HepG2 (cell line): ENCODE data around the gene DPY30. TPM values are rescaled to one million over a fixed set of nuclear protein-coding genes. Genes with fewer than 3 reads are reported as not detected.

Experiments
- ATAC-seq: fragments of 200-7000 bp; cut with Tn5 transposase; 3 replicates; pipeline ENCODE4 v1.9.1; 2020; ENCODE audit warnings: mild to moderate bottlenecking, moderate library complexity
- BruUV-seq: library from RNA; stranded (reverse); fragments of 400-500 nt; replicated peaks from 2 replicates; lab custom pipeline; 2021; lab: Mats Ljungman, UMichigan
- CTCF ChIA-PET: fragments of 300-600 bp; formaldehyde crosslinking; extraction: SDS; loops from one replicate; lab custom pipeline; 2021; ENCODE audit warnings: low total read pairs, inconsistent platforms, low intra/inter-chr PET ratio; lab: Yijun Ruan, JAX
- POLR2A ChIA-PET: fragments of 350-600 bp; sonication (Branson Sonifier 250); formaldehyde crosslinking; loops from one replicate; lab custom pipeline; 2020; ENCODE audit warnings: antibody characterized with exemption, inconsistent platforms; lab: Yijun Ruan, JAX
- DNase-seq: peaks from one replicate; pipeline ENCODE4 v3.0.0-alpha.2; 2015; ENCODE audit warnings: low spot score
- FAIRE-seq: peaks from 3 replicates; lab custom pipeline; 2011; peaks lifted over from hg19 to GRCh38; lab: Jason Lieb, UNC
- H2AFZ ChIP-seq: one replicate; pipeline ENCODE4 v1.6.1; 2011; ENCODE audit warnings: low read length, inconsistent platforms
- H3K27ac ChIP-seq: fragments of 300-600 bp; 3 replicates; pipeline ENCODE4 v1.8.0; 2011; ENCODE audit warnings: mixed run types, mild to moderate bottlenecking, mixed read lengths, low read length, inconsistent platforms; ENCODE audit not compliant: insufficient read depth; ENCODE audit errors: extremely low read length
- H3K27me3 ChIP-seq, 2 experiments: fragments of 200-600 bp in 1 of 2; 2 replicates in 1 of 2; 3 replicates in 1 of 2; pipeline versions ENCODE4 v1.6.0 to v1.8.0; 2011; ENCODE audit warnings: low read length in 2 of 2, mild to moderate bottlenecking in 2 of 2, moderate library complexity in 2 of 2, inconsistent platforms in 1 of 2; ENCODE audit not compliant: insufficient read depth in 2 of 2, control insufficient read depth in 1 of 2
- H3K36me3 ChIP-seq, 2 experiments: fragments of 200-600 bp in 1 of 2; replicated peaks in 1 of 2; 2 replicates in 1 of 2; 3 replicates in 1 of 2; pipeline versions ENCODE4 v1.5.1 to v1.8.0; 2011; ENCODE audit warnings: low read length in 2 of 2, inconsistent platforms in 1 of 2; ENCODE audit not compliant: insufficient read depth in 2 of 2, control insufficient read depth in 1 of 2
- H3K4me1 ChIP-seq: 2 replicates; pipeline ENCODE4 v1.5.1; 2012; ENCODE audit warnings: low read length, inconsistent platforms; ENCODE audit not compliant: insufficient read depth
- H3K4me2 ChIP-seq: 2 replicates; pipeline ENCODE4 v1.6.0; 2011; ENCODE audit warnings: low read depth, low read length, inconsistent platforms
- H3K4me3 ChIP-seq, 3 experiments: fragments of 200-600 bp in 1 of 3; sonication (generic), shearing (Covaris generic) in 1 of 3; replicated peaks in 1 of 3; 2 replicates each; pipeline ENCODE4 v1.5.1; 2011 to 2016; ENCODE audit warnings: low read length in 3 of 3, inconsistent platforms in 2 of 3, low read depth in 2 of 3, mild to moderate bottlenecking in 2 of 3, control low read depth in 1 of 3, mixed read lengths in 1 of 3; ENCODE audit not compliant: insufficient read depth in 1 of 3
- H3K79me2 ChIP-seq: one replicate; pipeline ENCODE4 v1.6.1; 2011; ENCODE audit warnings: low read length, inconsistent platforms; ENCODE audit not compliant: insufficient read depth
- H3K9ac ChIP-seq: 2 replicates; pipeline ENCODE4 v1.6.0; 2011; ENCODE audit warnings: mild to moderate bottlenecking, low read depth, low read length, inconsistent platforms; ENCODE audit not compliant: insufficient read depth
- H3K9me3 ChIP-seq: 2 replicates; pipeline ENCODE4 v1.5.1; 2012; ENCODE audit warnings: mild to moderate bottlenecking, low read length
- H4K20me1 ChIP-seq: 2 replicates; pipeline ENCODE4 v1.6.0; 2011; ENCODE audit warnings: inconsistent platforms, mild to moderate bottlenecking, low read length, moderate library complexity; ENCODE audit not compliant: insufficient read depth
- MZF1 ChIP-seq: sonication (generic); formaldehyde crosslinking; IDR thresholded peaks from 2 replicates; pipeline ENCODE4 v1.8.1; 2023; ENCODE audit warnings: mild to moderate bottlenecking, missing genetic modification reagents, borderline replicate concordance
- ZBTB38 ChIP-seq: sonication (generic); formaldehyde crosslinking; IDR thresholded peaks from 2 replicates; pipeline ENCODE4 v1.5.1; 2020; ENCODE audit warnings: mild to moderate bottlenecking, missing genetic modification reagents
- ZFP62 ChIP-seq: sonication (generic); formaldehyde crosslinking; IDR thresholded peaks from 2 replicates; pipeline ENCODE4 v1.4.0; 2020; ENCODE audit warnings: missing genetic modification reagents
- ZNF3 ChIP-seq: IDR thresholded peaks from 2 replicates; pipeline ENCODE4 v1.7.0; 2017; ENCODE audit warnings: inconsistent platforms
- ZNF570 ChIP-seq: sonication (generic); formaldehyde crosslinking; IDR thresholded peaks from 2 replicates; pipeline ENCODE4 v1.4.0; 2020; ENCODE audit warnings: mild to moderate bottlenecking, missing genetic modification reagents, borderline replicate concordance
- ZNF816 ChIP-seq: sonication (generic); formaldehyde crosslinking; IDR thresholded peaks from 2 replicates; pipeline ENCODE4 v1.8.0; 2022; ENCODE audit warnings: missing genetic modification reagents, mild to moderate bottlenecking, borderline replicate concordance
- WGBS: methylation state at CpG from one replicate; pipeline ENCODE4 v1.1.6; 2017; ENCODE audit warnings: low lambda C conversion rate; 5-methylcytosine and 5-hydroxymethylcytosine counted together
- in situ Hi-C: cut with HindIII; loops from 2 replicates; pipeline ENCODE4 v1.10.0; 2017; ENCODE audit warnings: low pct_unique_long_range_greater_than_20kb; ENCODE audit not compliant: extremely low pct_ligation_motif_present
- intact Hi-C: fragments of 100-400 bp; cut with micrococcal nuclease; formaldehyde crosslinking; loops from one replicate; pipeline ENCODE4 v1.10.0; 2022; ENCODE audit not compliant: unreplicated experiment
- polyA plus RNA-seq, 8 experiments: library from polyadenylated mRNA; depleted of rRNA in 3 of 8; stranded (reverse) in 7 of 8; unstranded in 1 of 8; fragments of >200 nt; fragmentation: Illumina TruSeq in 4 of 8; extraction: Trizol in 4 of 8; gene quantifications; 2 replicates each; pipeline versions ENCODE4 v1.2.1 to v1.2.3, GENCODE V29; 2011 to 2016; ENCODE audit warnings: low read depth in 4 of 8, missing spikeins in 1 of 8, mixed read lengths in 1 of 8; ENCODE audit not compliant: insufficient read depth in 1 of 8
- total RNA-seq, 5 experiments: library from RNA; depleted of rRNA; stranded (reverse); fragments of >200 nt; fragmentation: Illumina TruSeq; extraction: Trizol; gene quantifications; 2 replicates each; pipeline ENCODE4 v1.2.3, GENCODE V29; 2016; ENCODE audit warnings: low read depth in 1 of 5
- TF ChIP-seq, protein P1 (sequence below): sonication (generic); formaldehyde crosslinking; IDR thresholded peaks from 2 replicates; pipeline ENCODE4 v1.4.0; 2020; ENCODE audit warnings: missing genetic modification reagents
- TF ChIP-seq, protein P2 (sequence below): sonication (generic); formaldehyde crosslinking; IDR thresholded peaks from 2 replicates; pipeline ENCODE4 v1.5.1; 2020; ENCODE audit warnings: mild to moderate bottlenecking, missing genetic modification reagents, borderline replicate concordance
- TF ChIP-seq, protein P3 (sequence below): IDR thresholded peaks from 2 replicates; pipeline ENCODE4 v1.6.1; 2012; ENCODE audit warnings: inconsistent platforms

The DPY30 gene
- total and polyA plus RNA-seq, 2 of the 13 experiments (the other 11 are each of a cell fraction or from before 2014, with no cell fraction given), result 98.1 to 118 TPM

DNA sequence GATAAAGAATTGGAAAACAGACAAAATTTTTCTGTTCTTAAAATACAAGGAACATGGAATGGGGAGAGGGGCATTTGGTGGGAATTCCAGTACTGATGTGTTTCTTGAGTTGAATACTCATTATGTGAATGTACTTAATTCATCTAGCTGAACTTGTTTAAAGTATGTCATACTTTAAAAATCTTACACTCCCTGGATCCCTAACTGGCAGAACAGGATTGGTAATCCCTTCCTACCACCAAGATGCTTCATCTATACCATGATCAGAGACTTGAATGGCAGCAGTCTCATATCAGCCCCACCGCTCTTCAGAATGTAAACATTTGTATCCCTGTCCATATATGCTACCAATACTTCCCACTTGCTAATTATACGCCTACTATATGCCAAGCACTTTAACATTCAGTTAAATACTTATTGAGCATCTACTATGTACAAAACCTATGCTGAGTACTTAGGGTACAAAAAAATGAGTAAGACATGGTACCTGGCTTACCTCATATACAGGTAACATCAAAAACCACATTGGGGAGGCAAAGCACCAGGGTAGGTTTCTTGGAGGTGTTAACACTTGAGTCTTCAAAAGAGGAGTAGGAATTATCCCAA, 34.1 kb downstream of the DPY30 start:
- Histone ChIP-seq H3K4me1 (peaks cover 57% of the 10 kb centered on the region), H3K9ac (no peak overlapping the region), H3K36me3 (no peaks in the 10 kb centered on the region; a peak in 1 of 5 replicates), H3K4me2 (peak overlapping the region; percentile 83), H3K27ac (peak overlapping the region; percentile 38), H3K4me3 (0 out of 6 replicates have a peak overlapping the region, but pooled peaks of 1 of the 3 experiments have one; percentile 0), H2AFZ (no peak overlapping the region), H3K79me2 (peaks cover 82% of the 10 kb centered on the region), H3K9me3 (no peaks in the 10 kb centered on the region), H3K27me3 (no peaks in the 10 kb centered on the region; a peak in 1 of 5 replicates), H4K20me1 (peaks cover 50% of the 10 kb centered on the region)
- no peak for FAIRE-seq
- 94% methylated on average over 2 of the region's 2 CpGs for WGBS
- no peak for TF ChIP-seq MZF1 (CRISPR knock-in tag)
- TF ChIP-seq ZBTB38 (CRISPR knock-in tag), result no peak
- no peak for TF ChIP-seq ZFP62 (CRISPR knock-in tag)
- TF ChIP-seq ZNF3, result peak; percentile 39; the same call in 1 of the 2 replicates
- no peak for TF ChIP-seq ZNF570 (CRISPR knock-in tag)
- TF ChIP-seq, protein P1, sequence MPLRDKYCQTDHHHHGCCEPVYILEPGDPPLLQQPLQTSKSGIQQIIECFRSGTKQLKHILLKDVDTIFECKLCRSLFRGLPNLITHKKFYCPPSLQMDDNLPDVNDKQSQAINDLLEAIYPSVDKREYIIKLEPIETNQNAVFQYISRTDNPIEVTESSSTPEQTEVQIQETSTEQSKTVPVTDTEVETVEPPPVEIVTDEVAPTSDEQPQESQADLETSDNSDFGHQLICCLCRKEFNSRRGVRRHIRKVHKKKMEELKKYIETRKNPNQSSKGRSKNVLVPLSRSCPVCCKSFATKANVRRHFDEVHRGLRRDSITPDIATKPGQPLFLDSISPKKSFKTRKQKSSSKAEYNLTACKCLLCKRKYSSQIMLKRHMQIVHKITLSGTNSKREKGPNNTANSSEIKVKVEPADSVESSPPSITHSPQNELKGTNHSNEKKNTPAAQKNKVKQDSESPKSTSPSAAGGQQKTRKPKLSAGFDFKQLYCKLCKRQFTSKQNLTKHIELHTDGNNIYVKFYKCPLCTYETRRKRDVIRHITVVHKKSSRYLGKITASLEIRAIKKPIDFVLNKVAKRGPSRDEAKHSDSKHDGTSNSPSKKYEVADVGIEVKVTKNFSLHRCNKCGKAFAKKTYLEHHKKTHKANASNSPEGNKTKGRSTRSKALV (CRISPR knock-in tag), result peak; percentile 14; the same call in 1 of the 2 replicates
- peak; percentile 20; the same call in 1 of the 2 replicates for TF ChIP-seq ZNF816 (CRISPR knock-in tag)
- TF ChIP-seq, protein P2, sequence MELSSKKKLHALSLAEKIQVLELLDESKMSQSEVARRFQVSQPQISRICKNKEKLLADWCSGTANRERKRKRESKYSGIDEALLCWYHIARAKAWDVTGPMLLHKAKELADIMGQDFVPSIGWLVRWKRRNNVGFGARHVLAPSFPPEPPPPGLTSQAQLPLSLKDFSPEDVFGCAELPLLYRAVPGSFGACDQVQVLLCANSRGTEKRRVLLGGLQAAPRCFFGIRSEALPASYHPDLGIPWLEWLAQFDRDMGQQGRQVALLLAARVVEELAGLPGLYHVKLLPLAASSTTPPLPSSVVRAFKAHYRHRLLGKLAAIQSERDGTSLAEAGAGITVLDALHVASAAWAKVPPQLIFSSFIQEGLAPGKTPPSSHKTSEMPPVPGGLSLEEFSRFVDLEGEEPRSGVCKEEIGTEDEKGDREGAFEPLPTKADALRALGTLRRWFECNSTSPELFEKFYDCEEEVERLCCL (CRISPR knock-in tag), result 0 out of 2 replicates have a peak, but pooled peaks have one; percentile 1
- TF ChIP-seq, protein P3, sequence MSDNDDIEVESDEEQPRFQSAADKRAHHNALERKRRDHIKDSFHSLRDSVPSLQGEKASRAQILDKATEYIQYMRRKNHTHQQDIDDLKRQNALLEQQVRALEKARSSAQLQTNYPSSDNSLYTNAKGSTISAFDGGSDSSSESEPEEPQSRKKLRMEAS, result 0 out of 2 replicates have a peak, but pooled peaks have one; percentile 18
- ATAC-seq, result no peak
- DNase-seq, result no peak
- in situ Hi-C loops (no loop called here), intact Hi-C loops (loop anchor here (5.0 kb wide), 2 partner anchors 33 to 78 kb away; no protein-coding TSS in a partner anchor)
- BruUV-seq, result no TSS peak
- ChIA-PET CTCF (no interaction called here), POLR2A (interaction anchor here (0.6 kb wide), 1 partner anchor 284 kb away, joined by 3 read pairs; no protein-coding TSS in a partner anchor)
